GM20431 (cell line): ENCODE results near the gene DIAPH1.

Experiments
- in situ Hi-C: fragments of 300-500 bp; cut with MseI, MboI; formaldehyde crosslinking; loops from one replicate; pipeline ENCODE4 v1.15.0; 2020; ENCODE audit warnings: low sequenced_read_pairs; ENCODE audit not compliant: unreplicated experiment

DIAPH1 gene

DNA sequence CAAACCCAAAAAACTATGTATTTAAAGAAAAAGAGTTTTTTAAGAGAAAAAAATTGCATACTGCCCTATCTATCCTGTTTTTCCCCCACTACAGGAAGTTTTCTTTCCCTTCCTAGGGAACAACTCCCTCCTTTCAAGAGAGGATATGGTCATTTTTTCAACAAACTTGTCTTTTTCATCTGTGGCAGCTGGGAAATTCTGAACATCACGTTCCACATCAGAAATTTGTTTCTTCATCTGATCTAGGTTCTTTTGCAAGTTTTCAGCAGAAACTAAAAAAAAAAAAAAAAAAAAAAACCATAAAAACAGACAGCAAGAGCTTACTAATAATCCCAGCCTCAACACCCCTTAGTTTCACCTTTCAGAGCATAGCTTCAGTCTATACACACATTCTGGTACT lies 91.4 kb downstream of the DIAPH1 start:
- in situ Hi-C loops = no loop called here

DNA sequence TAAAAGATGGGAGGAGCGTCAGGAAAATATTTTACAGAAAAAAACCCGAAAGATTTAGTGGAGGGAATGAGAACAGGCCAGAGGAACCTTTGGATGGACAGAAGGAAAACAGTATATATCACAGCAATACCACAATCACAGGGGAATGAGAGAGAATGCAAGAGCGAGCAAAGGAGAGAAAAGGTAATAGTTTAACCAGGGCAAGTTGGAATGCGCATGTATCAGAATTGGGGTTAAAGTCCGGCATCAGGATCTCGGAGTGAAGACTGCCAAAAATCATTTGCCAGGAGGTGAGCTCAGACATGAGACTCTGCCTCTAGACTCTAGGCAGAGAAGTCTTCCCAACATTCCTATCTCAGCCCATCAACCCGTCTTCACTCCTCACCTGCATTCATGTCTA lies 93.1 kb downstream of the DIAPH1 start:
- in situ Hi-C loops = no loop called here

DNA sequence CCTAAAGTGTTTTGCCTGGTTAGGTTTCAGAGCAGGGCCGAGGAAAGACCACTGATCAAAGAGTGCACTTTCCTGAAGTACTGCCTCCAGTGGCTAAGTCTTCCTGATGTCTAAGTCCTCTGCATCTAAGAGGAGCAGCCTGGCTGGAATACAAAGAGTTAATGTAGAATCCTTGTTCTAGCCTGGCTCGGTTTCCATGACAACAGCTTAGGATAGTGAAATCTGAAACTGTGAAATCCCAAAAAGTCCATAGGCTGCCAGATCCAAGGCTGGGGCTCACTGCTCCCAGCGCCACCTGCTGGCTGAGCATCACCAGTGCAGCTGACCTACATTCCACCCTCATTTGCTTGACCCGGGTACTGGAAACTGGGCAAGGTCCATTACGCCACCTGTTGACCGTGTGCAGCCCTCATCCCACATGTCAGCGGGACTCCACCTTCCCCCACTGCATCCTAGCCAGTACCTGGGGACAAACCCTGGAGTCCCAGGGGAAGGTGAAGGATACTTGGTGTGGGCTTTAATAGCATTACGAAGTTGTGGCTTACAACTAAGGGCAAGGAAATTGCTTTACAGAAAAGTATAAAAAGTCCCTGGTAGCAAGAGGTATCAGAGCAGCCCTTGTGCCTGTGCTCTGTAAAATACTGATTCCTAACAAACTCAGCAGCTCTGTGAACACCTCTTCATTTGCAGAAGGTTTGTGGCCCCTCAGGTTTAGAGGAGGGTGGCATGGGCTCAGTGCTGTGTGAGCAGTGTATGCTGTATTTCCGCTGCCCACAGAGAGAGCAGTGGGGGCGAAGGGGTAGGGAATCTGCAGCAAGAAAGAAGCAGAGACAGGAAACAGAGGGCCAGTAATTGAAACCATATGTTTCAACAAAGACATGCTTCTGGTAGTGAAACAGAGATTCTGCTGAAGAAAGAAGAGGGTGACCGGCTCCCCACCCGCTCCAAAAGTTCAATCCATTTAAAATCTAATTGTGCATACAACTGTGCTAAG lies 93.9 kb downstream of the DIAPH1 start:
- in situ Hi-C loops = no loop called here

DNA sequence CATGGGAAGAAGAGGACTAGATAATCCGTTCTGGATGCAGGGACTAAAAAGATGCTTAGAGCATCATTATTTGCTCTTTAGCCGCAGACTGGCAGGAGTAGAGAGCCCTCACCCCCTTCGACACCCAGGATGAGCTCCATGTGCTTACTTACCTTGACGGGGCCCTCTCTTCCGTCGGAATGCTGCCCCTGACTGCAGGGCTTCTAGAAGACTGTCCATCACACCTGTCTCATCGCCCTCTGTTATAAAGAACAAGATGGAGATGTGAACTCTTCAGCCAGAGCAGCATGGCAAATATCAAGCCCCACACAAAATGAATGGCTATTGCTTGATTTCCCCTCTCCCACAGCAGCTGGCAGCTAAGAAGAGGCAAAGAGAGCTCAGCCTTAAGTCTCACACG lies 94.8 kb downstream of the DIAPH1 start:
- in situ Hi-C loops = no loop called here

DNA sequence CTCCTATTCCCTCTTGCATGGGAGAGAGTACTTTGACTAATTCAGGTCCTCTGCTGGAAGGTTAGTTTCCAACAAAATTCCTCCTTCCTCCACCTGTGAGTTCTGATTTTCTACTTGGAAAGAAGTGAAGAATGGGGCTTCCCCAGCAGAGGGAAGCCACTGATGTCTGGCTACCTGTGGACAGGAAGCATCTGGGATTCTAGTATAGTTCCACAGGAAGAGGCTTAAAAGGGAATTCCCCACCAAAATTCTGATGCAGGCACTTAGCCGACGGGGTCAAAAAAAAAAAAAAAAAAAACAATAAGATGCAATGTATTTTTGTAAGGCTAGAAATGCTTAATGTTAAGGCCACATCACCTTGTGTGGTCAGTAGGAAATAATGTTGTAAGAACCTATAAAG lies 96.5 kb downstream of the DIAPH1 start:
- in situ Hi-C loops = no loop called here

DNA sequence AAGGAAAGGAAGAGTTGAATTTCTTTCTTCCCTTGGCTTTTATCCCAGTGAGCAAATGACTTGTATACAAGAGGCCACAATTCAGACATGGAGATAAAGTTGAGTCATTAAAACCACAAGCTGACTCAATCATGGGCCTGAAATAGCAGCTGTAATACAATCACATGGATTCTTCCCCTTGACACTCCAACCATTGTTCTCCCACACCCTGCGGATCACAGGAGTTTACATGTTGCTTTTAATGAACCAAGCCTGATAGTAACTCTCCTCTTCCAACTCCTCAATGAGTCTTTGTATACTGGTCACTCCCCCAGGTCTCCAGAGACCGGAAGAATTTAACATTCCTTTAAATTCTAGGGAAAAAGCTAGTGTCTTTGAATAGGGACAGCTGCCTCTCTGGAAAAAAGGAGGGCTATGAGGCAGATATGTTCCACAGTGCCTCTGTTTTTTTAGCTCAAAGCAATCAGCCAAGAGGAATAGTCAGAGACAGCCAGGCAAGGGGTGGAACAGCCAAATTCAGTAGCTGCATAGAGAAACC lies 97.5 kb downstream of the DIAPH1 start:
- in situ Hi-C loops = no loop called here

DNA sequence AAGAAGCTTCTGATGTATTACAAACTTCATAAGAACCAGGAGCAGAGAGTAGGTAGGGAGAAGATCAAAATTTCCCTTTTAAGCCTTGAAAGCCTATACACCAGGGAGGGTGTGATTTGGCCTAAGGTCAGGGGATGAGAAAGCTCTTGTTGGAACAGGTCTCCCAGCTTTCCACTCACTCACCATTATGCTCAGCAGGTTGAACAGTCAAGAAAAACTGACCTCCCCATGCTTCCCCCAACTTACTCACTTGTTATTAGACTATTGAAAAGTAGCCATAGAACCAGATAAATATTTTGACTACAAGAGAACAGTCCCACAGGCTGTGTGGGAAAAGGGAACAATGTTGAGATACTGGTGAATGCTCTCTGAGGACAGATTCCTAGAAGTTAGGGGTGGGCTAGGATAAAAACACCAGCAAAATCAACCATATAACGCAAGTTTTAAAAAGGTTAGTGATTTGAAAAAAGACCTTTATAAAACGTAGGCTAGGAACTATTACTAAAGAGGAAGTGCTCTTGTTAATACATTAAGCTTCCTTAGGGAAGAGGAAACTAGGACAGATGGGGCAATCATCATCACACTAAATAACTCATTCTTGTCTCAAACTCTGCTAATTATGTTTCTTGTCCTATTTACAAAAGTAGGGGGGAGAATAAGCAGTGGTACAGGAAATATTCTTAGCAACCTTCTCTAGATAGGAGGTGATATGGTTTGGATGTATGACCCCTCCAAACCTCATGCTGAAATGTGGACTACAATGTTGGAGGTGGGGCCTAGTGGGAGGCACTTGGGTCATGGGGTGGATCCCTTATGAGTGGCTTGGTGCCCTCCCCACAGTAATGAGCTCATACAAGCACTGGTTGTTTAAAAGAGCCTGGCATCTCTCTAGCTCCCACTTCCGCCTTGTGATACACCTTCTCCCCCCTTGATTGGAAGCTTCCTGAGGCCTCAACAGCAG lies 98.9 kb downstream of the DIAPH1 start:
- in situ Hi-C loops = no loop called here

DNA sequence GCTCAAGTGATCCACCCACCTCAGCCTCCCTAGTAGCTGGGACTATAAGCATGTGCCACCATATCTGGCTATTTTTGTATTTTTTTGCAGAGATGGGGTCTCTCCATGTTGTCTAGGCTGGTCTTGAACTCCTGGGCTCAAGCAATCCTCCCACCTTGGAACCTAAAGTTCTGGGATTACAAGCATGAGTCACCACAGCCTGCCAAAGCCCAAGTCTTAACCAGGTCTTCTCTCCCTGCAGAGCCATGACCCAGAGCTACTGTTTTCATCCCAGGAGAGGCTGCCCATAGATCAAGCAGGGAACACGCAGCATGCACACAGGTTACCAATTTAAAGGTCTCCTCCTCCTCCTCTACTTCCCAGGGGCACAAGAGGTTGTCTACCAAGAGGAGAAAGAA lies 100.2 kb downstream of the DIAPH1 start:
- in situ Hi-C loops = no loop called here

DNA sequence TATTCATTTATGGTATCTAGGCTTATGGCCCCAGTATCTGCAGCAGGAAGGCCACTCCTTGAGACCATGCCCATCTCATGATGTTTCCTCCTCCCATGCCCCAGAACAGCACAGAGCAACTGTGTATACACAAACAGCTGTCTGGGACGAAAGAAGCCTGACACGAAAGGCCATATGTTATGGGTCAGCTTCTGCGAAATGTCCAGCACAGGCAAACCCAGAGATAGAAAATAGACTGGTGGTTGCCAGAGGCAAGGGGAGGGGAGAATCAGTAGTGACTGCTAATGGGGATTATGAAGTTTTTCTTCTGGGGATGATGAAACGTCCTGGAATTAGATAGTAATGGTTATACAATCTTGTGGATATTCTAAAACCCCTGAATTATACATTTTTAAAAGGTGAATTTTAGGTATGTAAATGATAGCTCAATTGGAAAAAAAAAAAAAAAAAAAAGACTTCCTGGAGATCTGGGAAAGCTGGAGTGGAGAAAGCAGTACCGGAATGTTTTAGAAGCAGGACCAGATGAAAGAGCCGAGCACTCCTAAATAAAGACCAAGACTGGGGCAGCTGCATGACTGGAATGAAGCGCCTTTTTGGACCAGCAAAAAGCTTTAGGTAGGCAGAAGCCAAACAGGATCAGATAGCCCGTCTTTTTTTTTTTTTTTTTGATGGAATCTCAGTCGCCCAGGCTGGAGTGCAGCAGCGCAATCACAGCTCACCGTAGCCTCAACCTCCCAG lies 100.8 kb downstream of the DIAPH1 start:
- in situ Hi-C loops = no loop called here

DNA sequence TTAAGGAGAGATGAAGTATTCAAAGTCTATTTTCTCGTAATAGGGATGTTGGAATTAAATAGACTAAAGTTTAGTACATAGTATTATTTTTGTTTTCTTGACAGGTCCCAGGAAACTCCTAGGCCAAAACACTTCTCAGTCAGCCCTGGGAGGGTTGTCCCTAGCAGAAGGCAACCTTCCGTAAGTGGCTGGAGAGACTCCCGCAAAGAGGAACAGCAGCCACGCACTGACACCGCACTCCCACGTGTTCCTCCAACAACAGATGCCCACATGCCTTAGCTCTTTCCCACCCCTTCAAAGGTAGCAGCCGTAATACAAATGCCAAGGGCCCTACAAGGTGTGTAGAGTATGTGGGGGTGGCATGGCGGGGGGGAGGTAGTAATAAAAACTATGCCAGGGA lies 101.5 kb downstream of the DIAPH1 start:
- in situ Hi-C loops = no loop called here

DNA sequence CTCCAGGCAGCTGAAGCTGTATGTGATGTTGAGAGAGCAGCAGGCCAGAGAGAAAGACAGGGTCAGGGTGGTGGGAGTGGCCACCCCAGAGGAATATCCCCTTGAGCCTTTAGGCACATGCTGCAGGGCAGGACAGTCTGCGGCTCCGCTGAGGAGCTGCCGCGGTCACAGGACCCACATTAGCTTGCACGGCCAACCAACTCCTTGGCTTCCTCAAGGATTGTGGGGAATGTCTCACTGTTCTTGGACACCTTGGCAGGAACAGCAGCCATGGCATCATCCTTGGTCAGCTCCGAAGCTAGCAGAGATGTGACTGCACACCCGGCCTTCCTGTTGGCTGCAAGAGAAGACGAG lies 102.2 kb downstream of the DIAPH1 start:
- in situ Hi-C loops = no loop called here

DNA sequence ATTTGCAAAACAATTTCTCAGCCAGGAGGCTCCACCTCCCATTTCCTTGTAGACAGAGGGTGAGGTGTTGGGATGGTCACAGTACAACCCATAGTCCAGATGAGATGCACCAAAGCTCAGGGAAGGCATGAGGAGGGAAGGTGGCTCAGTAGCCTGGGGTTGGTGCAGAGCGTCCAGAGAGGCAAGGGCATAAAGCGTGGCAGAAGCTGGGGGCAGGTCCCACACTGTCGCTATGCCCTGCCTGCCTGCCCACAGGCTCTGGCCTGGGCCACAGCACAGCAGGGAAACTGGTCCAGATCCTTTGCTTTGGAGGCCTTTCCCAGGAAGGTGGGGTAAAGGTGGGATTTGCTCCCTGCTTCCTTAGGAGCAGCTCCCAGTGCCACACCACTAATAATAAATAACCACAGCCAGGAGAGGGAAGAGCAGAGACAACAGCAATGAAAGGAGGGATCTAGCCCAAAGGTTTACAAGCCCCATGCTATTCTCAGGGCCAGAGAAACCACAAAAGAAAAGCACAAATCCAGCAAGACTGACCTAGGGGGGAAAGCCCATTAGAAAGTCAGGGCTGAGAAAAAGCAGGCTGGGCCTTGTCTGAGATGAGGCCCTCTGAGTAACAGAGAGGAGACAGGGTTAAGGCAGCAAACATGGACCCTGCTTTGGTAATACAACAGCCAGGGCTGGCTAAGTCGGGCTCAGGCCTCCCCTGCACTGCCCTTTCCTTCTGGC lies 102.7 kb downstream of the DIAPH1 start:
- in situ Hi-C loops = no loop called here

DNA sequence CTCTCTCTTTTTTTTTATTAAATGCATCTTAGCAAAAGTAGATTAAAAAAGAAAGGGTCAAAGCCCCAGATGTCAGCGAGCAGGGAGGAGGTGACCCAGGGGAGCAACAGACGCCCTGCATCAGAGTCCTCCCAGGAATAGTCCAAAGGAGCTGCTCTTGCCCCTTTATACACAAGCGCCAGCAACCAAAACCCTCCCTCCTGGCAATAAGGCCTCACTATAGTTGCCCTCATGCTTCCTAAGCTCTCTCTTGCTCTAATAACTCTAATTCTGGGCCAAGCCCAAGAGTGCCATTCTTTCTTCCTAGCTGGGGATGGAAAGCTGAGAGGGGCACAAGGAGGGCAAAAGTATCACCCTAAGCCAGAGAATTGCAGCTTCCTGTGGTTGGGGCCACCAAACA lies 103.7 kb downstream of the DIAPH1 start:
- in situ Hi-C loops = no loop called here

DNA sequence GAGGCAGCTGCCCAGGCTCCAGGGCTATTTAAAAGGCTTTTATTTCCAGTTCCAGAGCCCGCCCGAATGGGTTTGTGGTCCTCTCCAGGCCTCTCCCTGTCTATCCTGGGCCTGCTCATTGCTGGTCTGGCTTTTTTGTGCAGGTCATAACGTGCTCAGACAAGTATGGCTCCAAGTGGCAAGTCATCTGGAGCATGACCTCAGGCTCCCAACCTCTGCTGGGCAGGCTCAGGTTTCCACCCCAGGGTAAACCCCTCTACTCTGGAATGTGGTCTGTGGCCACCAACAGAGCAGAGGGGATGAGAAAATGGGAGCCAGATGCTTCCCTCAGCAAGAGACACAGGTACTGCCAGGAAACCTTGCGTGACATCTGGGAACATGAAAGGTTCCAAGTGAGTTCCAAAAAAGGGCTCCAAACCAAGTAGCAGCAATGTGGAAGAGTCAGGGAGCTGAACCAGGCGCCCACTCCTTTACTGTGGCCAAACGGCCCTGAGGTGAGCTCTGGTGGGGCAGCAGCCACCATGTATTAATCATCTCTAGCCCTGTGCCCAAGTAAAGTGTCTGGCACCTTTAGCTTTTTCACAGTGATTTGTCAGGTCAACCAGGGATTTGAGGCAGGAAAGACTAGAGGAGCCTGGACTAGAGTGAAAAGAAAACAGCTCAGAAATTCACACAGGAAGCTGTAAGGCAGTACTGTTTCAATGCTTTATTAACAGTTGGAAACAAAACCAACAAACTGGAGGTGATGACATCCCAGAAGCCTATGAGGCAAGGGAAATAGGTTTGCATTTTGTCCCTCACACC lies 104.3 kb downstream of the DIAPH1 start:
- in situ Hi-C loops = no loop called here

DNA sequence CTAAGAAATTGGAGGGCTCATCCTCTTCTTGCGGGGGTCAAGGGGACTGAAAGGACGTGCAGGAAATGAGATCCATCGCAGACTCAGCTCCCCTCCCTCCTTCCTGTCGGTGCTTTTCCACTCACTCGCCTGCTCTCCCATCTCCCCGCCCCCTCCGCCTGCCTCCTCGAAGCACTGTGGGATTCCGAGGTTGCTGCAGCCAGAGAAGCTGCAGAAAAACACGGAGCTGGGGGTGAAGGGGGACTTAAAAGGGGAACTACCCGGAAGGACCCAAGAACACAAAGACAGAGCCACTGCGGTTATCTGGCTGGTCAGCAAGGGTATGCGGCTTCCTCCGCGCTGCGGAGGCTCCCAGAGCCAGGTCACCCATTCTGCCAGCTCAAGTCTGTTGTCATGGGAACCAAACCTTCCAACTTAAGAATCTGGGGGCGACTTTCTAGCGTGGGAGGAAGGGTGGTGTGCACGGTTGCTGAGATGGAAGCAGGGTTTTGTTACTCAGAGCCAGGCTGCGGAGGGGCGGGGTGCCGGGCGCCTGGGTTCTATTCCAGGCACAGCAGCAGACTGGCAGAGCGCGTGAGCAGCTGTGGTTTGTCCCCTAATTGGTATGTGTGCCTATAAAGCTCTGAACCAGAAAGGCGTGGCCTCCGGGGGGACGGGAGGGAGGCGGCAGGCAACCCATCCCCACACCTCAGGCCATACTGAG lies 105.0 kb downstream of the DIAPH1 start:
- in situ Hi-C loops = no loop called here

DNA sequence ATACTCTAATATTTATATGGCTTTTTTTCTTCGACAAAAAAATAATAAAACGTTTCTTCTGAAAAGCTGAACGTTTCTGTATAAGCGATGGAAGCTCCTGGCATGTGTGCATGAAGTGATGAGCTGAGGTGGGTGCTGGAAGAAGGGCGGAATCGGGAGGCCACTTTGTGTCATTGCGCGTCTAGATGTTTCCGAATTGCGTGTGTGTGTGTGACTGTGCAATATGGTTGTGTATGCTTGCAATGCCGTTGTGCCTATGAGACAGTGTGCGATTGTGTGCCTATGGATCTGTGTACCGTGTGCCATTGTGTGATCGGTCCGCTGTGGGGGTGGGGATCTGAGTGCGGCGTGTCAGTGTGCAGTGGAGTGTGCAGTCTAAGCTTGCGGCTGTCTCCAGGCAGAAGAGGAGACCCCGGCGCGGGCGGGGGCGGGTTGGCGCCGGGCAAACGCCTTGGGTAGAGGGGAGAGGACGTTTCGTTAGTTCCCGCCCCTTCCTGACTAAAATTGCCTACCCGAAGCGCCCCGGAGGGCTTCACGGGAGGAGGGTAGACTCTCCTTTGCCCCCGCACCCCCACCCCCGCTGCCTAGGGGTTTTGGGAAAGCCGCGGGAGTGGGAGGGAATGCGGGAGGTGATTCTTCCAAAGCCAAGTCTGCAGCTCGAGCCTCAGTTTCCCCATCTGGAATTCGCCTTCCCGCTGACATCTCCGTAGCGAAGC lies 105.7 kb downstream of the DIAPH1 start:
- in situ Hi-C loops = no loop called here

DNA sequence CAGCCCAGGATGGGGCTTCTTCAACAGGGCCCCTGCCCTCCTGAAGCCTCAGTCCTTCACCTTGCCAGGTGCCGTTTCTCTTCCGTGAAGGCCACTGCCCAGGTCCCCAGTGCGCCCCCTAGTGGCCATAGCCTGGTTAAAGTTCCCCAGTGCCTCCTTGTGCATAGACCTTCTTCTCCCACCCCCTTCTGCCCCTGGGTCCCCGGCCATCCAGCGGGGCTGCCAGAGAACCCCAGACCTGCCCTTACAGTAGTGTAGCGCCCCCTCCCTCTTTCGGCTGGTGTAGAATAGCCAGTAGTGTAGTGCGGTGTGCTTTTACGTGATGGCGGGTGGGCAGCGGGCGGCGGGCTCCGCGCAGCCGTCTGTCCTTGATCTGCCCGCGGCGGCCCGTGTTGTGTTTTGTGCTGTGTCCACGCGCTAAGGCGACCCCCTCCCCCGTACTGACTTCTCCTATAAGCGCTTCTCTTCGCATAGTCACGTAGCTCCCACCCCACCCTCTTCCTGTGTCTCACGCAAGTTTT lies 106.3 kb downstream of the DIAPH1 start:
- in situ Hi-C loops = no loop called here
